Fibroblast of skin of right quadriceps (primary cell): Measurements from ENCODE around the gene DIPK1B.
"Not testable (repeated sequence)": the region's sequence is repeated elsewhere in the genome, so short reads cannot be mapped to it uniquely, and the experiment has no call there.

Experiments
- DNase-seq: peaks from one replicate; pipeline ENCODE4 v3.0.0-alpha.2; 2013

DIPK1B gene

DNA sequence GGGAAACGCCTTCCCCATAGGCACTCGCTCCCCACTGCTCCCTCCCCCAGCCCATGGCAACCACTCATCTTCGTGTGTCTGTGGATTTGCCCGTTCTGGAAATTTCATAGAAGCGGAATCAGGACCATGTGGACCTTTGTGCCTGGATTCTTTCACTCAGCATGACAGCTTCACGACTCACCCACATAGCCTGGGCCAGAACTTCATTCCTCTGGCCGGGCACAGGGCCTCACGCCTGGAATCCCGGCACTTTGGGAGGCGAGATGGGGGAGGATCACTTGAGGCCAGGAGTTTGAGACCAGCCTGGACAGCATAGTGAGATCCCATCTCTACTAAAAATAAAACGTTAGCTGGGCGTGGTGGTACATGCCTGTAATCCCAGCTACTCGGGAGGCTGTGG is 12.1 kb upstream of the DIPK1B start:
- peak; percentile 51 for DNase-seq

GRCh38 chr9:136700959-136701667 is 11.3 kb upstream of the DIPK1B start:
- DNase-seq = no peak

DNA sequence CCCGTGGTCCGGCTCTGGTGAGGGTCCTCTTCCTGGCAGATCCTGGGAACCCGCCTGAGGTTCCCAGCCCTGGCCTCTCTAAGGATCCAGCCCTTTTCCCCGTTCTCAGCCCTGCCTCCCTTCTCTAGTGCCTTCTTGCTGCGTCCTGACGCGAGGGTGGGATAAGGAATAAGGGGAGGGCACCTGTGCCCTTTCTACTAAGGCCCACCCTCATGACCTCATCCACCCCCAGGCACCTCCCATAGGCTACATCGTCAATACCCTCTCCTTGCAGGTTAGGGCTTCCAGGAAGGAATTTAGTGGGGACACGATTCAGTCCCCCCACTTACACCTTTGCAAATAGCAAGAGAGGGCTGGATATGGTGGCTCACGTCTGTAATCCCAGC is 10.7 kb upstream of the DIPK1B start:
- no peak for DNase-seq

GRCh38 chr9:136703276-136703860 is 9.0 kb upstream of the DIPK1B start:
- no peak for DNase-seq

- not testable (repeated sequence) for DNase-seq
These were observed 7.6 kb upstream of the DIPK1B start for GRCh38 chr9:136704741-136705140.

DNA sequence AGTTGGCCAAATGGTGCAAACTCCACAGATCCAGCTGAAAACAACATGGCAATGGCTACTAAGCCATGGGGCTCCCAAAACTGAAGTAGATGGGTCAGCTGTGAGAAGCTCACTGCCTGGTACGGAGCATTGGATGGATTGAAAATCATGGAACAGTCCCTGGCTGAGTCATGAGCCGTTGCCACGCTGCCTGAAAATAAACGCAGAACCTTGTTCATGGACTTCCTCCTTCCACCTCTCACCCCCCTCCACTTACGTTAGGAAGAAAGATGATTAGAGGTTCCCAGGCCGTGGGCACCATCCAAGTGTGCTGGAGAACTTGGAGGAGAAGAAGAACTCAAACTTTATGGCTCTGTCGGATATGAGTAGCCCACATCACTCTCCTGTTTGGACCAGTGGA is 6.8 kb upstream of the DIPK1B start:
- no peak for DNase-seq

- DNase-seq = no peak
These were observed 5.4 kb upstream of the DIPK1B start for GRCh38 chr9:136707011-136707410.

DNA sequence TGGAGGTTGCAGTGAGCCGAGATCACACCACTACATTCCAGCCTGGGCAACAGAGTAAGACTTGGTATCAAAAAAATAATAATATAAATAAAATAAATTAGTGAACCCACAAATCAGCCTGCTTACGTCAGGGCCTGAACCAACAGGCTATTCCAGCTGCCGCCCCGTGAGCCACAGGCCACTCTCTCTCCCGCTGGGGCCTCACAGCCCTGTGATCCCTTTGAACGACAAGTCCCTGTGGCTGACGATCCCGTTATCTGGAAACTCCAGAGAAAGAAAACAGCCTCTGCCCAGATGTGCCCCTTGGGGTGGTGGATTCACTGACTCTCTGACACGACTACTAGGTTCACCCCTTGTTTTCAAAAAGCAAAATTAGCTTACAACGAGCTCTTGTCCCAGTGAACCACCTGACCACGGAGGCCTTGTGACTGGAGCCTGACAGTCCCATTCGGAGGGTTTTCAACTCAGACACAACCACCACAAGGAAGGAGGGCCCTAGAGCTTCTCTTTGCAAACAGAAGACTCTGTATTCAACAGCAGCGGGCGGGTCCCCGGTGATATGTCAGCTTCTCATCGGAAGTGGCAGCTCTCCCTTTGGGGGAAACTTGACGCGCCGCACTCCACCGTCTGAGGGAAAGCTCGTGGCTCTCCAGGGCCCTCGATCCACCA is 4.4 kb upstream of the DIPK1B start:
- DNase-seq = no peak

GRCh38 chr9:136709454-136710109 is 2.8 kb upstream of the DIPK1B start:
- DNase-seq = no peak

GRCh38 chr9:136710543-136710942 is 1.8 kb upstream of the DIPK1B start:
- DNase-seq = no peak

DNA sequence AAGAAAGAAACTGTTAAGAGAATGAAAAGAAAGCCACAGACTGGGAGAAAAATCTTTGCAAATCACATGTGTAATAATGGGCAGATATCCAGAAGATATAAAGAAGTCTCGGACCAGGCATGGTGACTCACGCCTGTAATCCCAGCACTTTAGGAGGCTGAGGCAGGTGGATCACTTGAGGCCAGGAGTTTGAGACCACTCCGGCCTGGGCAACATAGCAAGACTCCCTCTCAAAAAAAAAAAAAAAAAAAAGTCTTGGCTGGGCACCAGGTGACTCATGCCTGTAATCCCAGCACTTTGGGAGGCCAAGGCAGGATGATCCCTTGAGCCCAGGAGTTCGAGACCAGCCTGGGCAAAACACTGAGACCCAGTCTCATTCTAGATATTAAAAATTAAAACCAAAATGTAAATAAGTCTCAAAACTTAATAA is 1.1 kb upstream of the DIPK1B start:
- DNase-seq = peak; percentile 54

- no peak for DNase-seq
These were observed 545 bp downstream of the DIPK1B start for GRCh38 chr9:136712690-136713544.

DNA sequence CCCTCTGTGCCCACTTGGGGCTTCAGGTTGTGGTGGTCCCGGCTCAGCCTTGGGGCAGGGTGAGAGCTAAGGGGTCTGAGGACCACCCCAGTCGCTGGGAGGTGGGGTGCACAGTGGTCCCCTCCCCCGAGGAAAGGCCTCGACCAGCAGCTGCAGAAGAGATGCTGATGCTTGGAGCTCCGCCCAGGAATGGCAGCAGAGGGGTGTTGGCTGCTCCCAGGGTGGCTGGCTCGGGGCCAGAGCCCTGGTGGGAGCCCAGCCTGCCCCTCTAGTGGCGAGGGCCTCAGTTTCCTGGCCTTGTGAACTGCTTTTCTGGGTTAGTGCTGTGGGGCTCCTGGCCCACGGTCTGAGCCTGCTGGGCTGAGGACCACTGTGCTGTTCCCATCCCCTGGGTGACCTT is 1.2 kb downstream of the DIPK1B start:
- DNase-seq = no peak

GRCh38 chr9:136714096-136714892 is 1.9 kb downstream of the DIPK1B start:
- no peak for DNase-seq

GRCh38 chr9:136714893-136715274 is 2.5 kb downstream of the DIPK1B start:
- no peak for DNase-seq

DNA sequence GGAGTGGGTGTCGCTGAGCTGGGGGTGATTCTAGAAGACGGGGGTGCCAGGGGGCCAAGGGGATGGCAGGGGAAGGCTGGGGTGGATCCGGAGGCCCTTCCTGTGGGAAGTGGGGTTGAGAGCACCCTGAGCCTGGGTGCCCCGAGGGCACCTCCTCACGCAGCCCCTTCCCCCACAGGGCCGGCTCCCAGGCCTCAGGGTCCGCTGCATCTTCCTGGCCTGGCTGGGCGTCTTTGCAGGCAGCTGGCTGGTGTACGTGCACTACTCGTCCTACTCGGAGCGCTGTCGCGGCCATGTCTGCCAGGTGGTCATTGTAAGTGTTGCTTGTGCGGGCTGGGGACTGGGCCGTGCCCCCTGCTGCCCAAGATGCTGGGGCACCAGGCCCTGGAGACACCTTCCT is 5.0 kb downstream of the DIPK1B start:
- no peak for DNase-seq

- DNase-seq = no peak
These were observed 6.2 kb downstream of the DIPK1B start for GRCh38 chr9:136718345-136719194.

GRCh38 chr9:136719195-136719880 is 7.0 kb downstream of the DIPK1B start:
- no peak for DNase-seq

DNA sequence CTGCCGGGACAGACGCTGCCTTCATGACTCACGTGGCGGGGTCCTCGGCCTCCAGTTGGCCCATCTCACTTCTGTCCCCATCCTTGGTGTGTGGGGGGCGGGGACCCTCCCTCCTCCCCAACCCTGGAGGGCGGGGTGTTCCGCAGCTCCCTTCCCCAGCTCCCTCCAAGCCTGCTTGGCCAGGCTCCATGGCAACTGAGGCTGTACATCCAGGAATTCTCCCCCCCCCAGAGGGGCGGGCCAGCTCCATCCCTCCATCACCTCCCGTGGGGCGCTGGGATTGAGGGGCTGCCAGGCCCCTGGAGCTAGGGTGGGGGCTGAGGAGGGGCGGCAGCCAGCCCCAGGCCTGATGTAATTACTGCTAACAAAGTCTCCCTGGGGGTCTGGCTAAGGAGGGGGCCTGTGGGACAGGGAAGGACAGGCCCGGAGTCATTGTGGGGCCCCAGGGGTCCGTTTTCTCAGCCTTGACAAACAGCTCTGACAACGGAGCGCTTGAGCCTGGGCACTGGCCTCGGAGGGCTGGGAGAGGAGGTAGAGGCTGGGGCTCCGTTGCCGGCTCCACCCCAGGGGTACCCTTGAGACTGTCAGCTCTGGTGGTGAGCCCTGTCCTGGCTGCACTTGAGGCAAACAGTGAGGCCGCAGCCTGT is 8.0 kb downstream of the DIPK1B start:
- peak; percentile 43 for DNase-seq

- DNase-seq = no peak
These were observed 8.5 kb downstream of the DIPK1B start for GRCh38 chr9:136720898-136721338.
